HG03064 (cell line): Measurements from ENCODE around the gene ARPC2.
"Not testable (repeated sequence)": the region's sequence is repeated elsewhere in the genome, so short reads cannot be mapped to it uniquely, and the experiment has no call there.

Source experiments
- ATAC-seq: cut with Tn5 transposase; IDR thresholded peaks from one replicate; pipeline ENCODE4 v1.9.1; 2021; ENCODE audit warnings: low read depth; ENCODE audit not compliant: unreplicated experiment

ARPC2 gene

GRCh38 chr2:218216674-218217359, at the start of gene ARPC2:
ARPC2 (plus strand) TSS chr2:218217189; CDS start chr2:218217471, 282 bp downstream.
- peak; percentile 44 for ATAC-seq

GRCh38 chr2:218168016-218168415, 49.0 kb upstream of the ARPC2 start:
- no peak for ATAC-seq

- no peak for ATAC-seq
These were observed 48.1 kb upstream of the ARPC2 start for GRCh38 chr2:218168635-218169462.

DNA sequence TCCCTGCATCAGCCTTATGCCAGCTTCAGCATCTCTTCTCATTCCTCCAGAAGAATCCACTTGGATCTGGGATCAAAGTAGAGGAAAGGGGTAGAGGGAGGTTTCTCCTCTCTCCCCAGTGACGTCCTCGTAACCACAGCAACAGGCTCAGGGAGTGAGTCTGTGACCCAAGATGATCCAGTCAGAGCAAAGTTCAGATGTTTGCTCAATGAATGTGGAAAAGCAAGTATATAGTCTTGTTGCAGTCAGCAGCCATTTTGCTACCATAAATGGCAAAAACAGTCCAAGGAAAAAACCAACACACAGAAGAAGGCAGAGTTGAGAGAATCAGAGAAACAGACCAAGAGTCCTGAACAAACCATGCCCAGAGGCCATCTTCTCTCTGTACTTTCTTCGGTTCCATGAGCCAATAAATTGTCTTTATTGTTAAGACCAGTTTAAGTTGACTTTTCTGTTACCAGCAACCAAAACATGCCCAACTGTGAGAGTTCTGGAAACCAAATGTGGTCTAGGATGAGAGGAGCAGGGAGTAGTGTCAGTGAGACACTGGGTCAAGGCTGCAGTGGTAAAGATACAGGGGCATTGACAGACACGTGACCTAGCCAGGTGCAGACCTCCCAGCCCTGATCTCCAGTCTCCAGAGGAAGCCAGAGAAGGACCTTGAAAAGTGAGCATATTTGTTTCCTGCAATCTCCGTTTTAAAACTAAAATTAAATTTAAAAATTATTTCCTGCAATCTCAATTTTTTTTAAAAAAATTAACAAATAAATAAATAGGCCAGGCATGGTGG, 47.0 kb upstream of the ARPC2 start:
- ATAC-seq, result no peak

DNA sequence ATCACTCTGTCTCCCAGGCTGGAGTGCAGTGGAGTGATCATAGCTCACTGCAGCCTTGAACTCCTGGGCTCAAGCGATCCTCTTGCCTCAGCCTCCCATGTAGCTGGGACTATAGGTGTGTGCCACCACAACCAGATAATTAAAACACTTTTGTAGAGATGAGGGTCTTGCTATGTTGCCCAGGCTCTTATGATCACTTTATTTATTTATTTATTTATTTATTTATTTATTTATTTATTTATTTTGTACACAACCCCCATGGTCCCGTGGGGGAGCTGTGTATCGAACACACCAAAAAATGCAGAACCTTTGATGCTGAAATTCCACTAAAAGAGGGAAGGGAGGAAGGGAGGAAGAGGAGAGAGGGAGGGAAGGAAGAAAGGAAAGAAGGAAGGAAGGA, 45.2 kb upstream of the ARPC2 start:
- ATAC-seq, result not testable (repeated sequence)

GRCh38 chr2:218172845-218173244, 44.1 kb upstream of the ARPC2 start:
- no peak for ATAC-seq

DNA sequence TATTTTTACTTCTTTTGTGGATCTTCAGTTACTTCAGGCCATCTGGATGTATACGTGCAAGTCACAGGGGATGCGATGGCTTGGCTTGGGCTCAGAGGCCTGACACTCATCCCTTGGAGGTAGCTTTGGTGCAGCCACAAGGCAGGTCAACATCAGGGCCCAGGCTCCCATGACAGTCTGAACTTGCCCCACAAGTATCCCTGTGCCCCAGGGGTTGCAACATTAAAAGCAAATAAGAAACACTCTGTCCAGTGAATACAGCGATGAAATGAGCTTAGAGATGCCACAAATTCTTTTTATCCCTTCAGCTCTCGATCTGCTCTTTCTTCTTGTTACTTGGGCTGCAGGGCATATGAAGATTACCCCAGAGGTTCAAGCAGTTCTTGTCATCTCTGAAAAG, 37.2 kb upstream of the ARPC2 start:
- ATAC-seq, result no peak

GRCh38 chr2:218180467-218181114, 36.4 kb upstream of the ARPC2 start:
- ATAC-seq, result no peak

DNA sequence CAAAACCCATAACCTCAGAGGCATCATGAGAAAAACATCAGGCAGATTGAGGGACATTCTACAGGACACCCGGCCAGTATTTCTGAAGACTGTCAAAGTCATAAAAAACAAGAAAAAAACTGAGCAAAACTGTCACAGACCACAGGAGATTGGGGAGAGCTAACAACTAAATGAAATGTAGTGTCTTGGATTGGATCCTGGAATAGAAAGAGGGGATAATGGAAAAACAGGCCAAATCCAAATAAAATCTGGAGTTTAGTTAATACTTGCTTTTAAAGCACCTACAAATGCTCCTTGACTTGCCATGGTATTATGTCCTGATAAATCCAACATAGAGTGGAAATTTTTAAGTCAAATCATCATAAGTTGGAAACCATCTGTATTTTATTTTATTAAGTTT, 32.7 kb upstream of the ARPC2 start:
- no peak for ATAC-seq

GRCh38 chr2:218186355-218186766, 30.6 kb upstream of the ARPC2 start:
- ATAC-seq, result no peak

DNA sequence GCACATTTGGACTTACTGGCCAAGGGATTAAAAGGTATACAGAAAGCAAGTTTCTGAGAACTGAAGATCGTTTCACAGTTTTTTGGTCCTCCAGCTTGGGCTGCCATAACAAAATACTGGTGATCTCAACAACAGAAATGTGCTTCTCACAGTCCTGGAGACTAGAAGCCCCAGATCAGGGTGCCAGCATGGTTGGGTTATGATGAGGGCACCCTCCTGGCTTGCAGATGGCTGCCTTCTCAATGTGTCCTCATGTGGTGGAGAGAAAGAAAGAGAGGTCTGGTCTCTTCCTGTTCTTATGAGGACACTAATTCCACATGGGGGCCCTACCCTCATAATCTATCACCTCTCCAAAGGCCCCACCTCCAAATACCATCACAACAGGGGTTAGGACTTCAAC, 30.1 kb upstream of the ARPC2 start:
- ATAC-seq, result no peak

- ATAC-seq, result no peak
These were observed 29.5 kb upstream of the ARPC2 start for GRCh38 chr2:218187296-218188015.

DNA sequence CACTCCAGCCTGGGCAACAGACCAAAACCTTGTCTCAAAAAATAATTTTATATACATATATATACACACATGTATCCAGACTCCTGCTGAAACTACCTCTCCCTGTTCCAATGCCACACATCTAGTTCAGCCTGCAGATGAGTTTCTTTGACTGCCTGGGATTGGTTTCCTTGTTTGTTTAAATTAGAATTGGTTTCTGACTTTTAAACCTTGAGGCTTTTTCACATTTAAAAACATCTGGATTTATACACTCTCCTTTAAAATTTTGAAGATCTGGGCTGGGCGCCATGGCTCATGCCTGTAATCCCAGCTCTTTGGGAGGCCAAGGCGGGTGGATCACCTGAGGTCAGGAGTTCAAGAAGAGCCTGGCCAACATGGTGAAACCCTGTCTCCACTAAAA, 28.5 kb upstream of the ARPC2 start:
- ATAC-seq, result no peak

- no peak for ATAC-seq
These were observed 24.0 kb upstream of the ARPC2 start for GRCh38 chr2:218192902-218193430.

DNA sequence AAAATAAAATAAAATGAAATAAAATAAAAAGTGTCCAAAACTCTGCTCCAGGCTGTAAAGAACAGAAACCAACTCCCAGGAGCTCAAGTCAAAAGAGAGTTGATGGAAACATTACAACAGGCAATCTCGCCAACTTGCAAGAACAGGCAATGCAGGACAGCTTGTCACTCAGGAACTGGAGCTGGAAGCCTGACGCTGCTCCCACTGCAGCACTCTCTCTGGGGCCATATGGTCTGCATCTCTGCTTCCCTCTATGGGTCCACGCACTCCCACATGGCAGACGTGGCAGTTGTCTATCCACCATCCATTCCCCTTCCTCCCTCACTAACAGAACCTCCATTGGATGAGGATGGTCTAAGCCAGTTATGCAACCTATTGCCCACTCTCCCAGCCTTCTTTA, 23.3 kb upstream of the ARPC2 start:
- no peak for ATAC-seq

DNA sequence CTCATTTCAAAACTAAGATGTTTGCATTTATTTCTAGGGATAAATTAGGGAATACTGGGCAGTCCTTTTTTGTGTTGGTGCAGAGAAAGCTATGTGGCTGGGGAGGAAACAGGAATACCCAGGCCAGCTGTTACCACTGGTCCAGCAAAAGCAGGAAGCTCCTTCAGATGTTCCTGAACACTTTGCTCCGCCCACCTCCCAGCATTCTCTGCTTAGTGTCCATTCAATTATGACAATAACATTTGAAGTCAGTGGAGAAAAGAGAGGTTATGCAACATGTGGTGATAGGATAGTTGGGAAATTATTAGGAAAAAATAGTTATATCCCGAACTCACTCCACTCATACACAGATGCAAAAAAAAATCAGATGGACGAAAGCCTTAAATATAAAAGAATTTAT, 22.1 kb upstream of the ARPC2 start:
- ATAC-seq, result no peak

DNA sequence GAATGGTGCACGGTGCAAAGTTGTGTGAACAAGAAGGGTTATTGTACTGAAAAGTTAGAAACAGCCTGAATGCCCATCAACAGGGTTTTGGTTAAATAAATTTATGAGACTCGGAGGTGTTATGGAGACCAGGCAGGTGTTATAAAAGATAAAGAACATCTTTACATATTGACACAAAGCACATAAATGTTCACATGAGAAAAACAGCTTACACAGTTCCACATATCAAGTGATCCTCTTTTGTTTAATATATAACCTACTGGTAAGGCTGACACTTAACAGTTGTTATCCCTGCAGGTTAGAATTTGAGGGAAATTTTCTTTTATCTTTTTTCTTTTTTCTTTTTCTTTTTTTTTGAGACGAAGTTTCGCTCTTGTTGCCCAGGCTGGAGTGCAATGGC, 20.0 kb upstream of the ARPC2 start:
- ATAC-seq, result no peak

GRCh38 chr2:218202266-218202665, 14.7 kb upstream of the ARPC2 start:
- no peak for ATAC-seq

- ATAC-seq, result no peak
These were observed 7.9 kb upstream of the ARPC2 start for GRCh38 chr2:218209078-218209477.

GRCh38 chr2:218214116-218214515, 2.9 kb upstream of the ARPC2 start:
- no peak for ATAC-seq
